Measurements from ENCODE around the gene FLCN.

- TF ChIP-seq CTCF (IDR thresholded peaks at IDR 0.05; ENCODE audit: extremely low read depth in 1 of 2, insufficient read depth in 1 of 2, low read depth in 1 of 2, low read length in 2 of 2) (no peak), POLR2AphosphoS5 (IDR thresholded peaks at IDR 0.05; ENCODE audit: insufficient read depth, low read depth, low read length) (no peak), EZH2 (IDR thresholded peaks at IDR 0.05; ENCODE audit: borderline replicate concordance, low read depth, low read length, severe bottlenecking) (no peak), POLR2A (IDR thresholded peaks at IDR 0.05; ENCODE audit: low read depth, low read length) (no peak), JUN (IDR thresholded peaks at IDR 0.05; ENCODE audit: borderline replicate concordance, insufficient read depth, insufficient read length, low read depth) (no peak), MYC (IDR thresholded peaks at IDR 0.05; ENCODE audit: low read depth, low read length) (no peak), MAX (IDR thresholded peaks at IDR 0.05; ENCODE audit: insufficient read depth, insufficient read length) (no peak), FOS (IDR thresholded peaks at IDR 0.05; ENCODE audit: borderline replicate concordance, insufficient read depth, low read length) (no peak)
Observed at GRCh38 chr17:17204041-17204591, 32.9 kb downstream of the FLCN start.
